Heart left ventricle (tissue), 16 donors: ENCODE data around the gene SERPINE1. TPM values are rescaled to one million over a fixed set of nuclear protein-coding genes. Genes with fewer than 3 reads are reported as not detected.

Experiments used
- ATAC-seq, 4 donors: fragments of 200-7000 bp; cut with Tn5 transposase; one replicate each; pipeline ENCODE4 v1.9.1; 2020 to 2022; ENCODE audit warnings: moderate library complexity in 4 of 4, mild to moderate bottlenecking in 3 of 4, moderate number of reproducible peaks in 1 of 4
- DNase-seq, 5 donors: peaks; one replicate each; pipeline ENCODE4 v3.0.0-alpha.2; 2020
- H3K27ac ChIP-seq, 12 donors: fragments of 200-600 bp; sonication (generic) in 4 of 12; one replicate each; pipeline versions ENCODE4 v1.5.0 to v1.8.0; 2016 to 2022; ENCODE audit warnings: mild to moderate bottlenecking in 2 of 12
- H3K27me3 ChIP-seq, 9 donors: fragments of 200-600 bp; sonication (generic) in 2 of 9; one replicate each; pipeline versions ENCODE4 v1.5.1 to v1.8.0; 2016 to 2022; ENCODE audit warnings: mild to moderate bottlenecking in 3 of 9
- H3K36me3 ChIP-seq, 9 donors: fragments of 200-600 bp; sonication (generic) in 2 of 9; one replicate each; pipeline versions ENCODE4 v1.5.0 to v1.8.0; 2018 to 2022; ENCODE audit warnings: mild to moderate bottlenecking in 2 of 9
- H3K4me1 ChIP-seq, 12 donors: fragments of 200-600 bp; sonication (generic) in 4 of 12; one replicate each; pipeline versions ENCODE4 v1.5.0 to v1.8.0; 2016 to 2022; ENCODE audit warnings: mild to moderate bottlenecking in 3 of 12
- H3K4me3 ChIP-seq, 12 donors: fragments of 200-600 bp; sonication (generic) in 4 of 12; one replicate each; pipeline versions ENCODE4 v1.5.0 to v1.8.0; 2017 to 2022; ENCODE audit warnings: mild to moderate bottlenecking in 9 of 12, moderate library complexity in 4 of 12
- H3K9me3 ChIP-seq, 12 donors: fragments of 200-600 bp; sonication (generic) in 4 of 12; one replicate each; pipeline versions ENCODE4 v1.5.0 to v1.8.0; 2016 to 2022; ENCODE audit warnings: mild to moderate bottlenecking in 1 of 12
- POLR2A ChIP-seq, 2 donors: fragments of 450-650 bp; IDR thresholded peaks; one replicate each; pipeline ENCODE4 v1.6.1; 2017; ENCODE audit warnings: antibody characterized with exemption in 2 of 2, mild to moderate bottlenecking in 2 of 2, moderate library complexity in 2 of 2
- WGBS, 4 donors: extraction: QIAGEN DNeasy Blood & Tissue Kit in 2 of 4; methylation state at CpG; one replicate each; pipeline versions ENCODE4 v1.1.5 to v1.1.7; 2013 to 2018; 5-methylcytosine and 5-hydroxymethylcytosine counted together
- intact Hi-C, 10 donors: fragments of 100-400 bp; cut with DNase I; formaldehyde crosslinking; loops; one replicate each; pipeline versions ENCODE4 v1.11.1 to v1.14.2; 2022
- polyA plus RNA-seq, 2 donors: library from polyadenylated mRNA; stranded (reverse); fragments of 200-250 nt; gene quantifications; one replicate each; pipeline ENCODE4 v1.2.3, GENCODE V29; 2013
- total RNA-seq, 9 donors: library from RNA; depleted of rRNA in 2 of 9; stranded (reverse); fragments of >200 nt in 2 of 9; fragmentation: NEBNext Ultra II Directional in 3 of 9; extraction: Animal tissue kit (Norgen Biotek cat#: 25700) in 3 of 9; gene quantifications; one replicate each; pipeline versions ENCODE4 v1.1.0 to v1.2.4, GENCODE V29; 2016 to 2023
- TF ChIP-seq, protein P1 (sequence below), 12 donors: fragments of 200-600 bp; sonication (generic) in 4 of 12; IDR thresholded peaks; one replicate each; pipeline versions ENCODE4 v1.5.0 to v1.8.0; 2018 to 2022; ENCODE audit warnings: antibody characterized with exemption in 12 of 12, mild to moderate bottlenecking in 5 of 12
- donor health status: ischemic (EF 13 %, LVEDD 7.1; RV severe dilation, severe dysfunction).
- donor health status: healthy with polysubstance abuse.
- donor health status: DM: no; HTN: yes; CAD: no.
- donor health status: DM: no; HTN: no; CAD: no.
- donor health status: ischemic (EF 25% LVEDD 6.9; RV normal size, moderate dysfunction).
- donor health status: ischemic (EF 25% LVEDD 5.7; RV mildly dilated, moderate dysfunction).
- donor health status: healthy.
- donor health status: DM: yes; HTN: yes; CAD: no.
- donor health status: ischemic (EF 35%, LVEDD 5.7; RV mildly dilated, moderate dysfunction).
- donor health status: nonischemic (EF 11% LVEDD 7.7; RV severe dilation, severe dysfunction).
- donor health status: DM: yes; HTN: yes; CAD: no.
- donor health status: PGD.
- donor health status: ischemic (EF 29% LVEDD 5.4; RV normal size, mild dysfunction).
- donor health status: nonischemic (EF 23%, LVEDD 6.1; RV moderate dilation, normal function).

The SERPINE1 gene
- total and polyA plus RNA-seq, 11 donors = 1.3 to 595 (median 13.9) TPM

DNA sequence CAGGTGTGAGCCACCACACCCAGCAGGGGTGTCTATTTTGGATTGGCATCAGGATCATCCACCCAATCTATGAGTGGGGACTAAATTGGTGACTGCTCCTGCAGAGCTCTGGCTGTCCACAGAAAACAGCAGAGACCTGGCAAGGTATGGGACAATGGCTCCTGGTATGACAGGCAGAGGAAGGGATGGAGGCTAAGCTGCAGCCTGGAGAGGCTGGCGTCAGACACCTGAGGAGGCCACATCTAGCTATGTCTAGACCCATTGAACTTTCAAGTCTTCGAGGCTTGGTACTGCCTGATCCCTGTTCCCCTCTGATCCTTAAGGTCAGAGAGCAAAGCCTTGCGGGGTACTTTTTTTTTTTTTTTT, 3.2 kb upstream of the SERPINE1 start:
- no peak overlapping the region for H3K4me3 ChIP-seq
- H3K36me3 ChIP-seq = no peaks in the 10 kb centered on the region
- H3K27ac ChIP-seq = peak overlapping the region in 1 of 12 donors; percentile 83
- WGBS, 4 donors = 62 to 90% (median 76%) methylated on average over 3 of the region's 3 CpGs
- H3K4me1 ChIP-seq = peaks cover 3 to 69% (median 50%) of the 10 kb centered on the region in 12 donors
- H3K27me3 ChIP-seq = no peaks in the 10 kb centered on the region
- no peak for DNase-seq
- intact Hi-C loops = no loop called here
- H3K9me3 ChIP-seq = no peaks in the 10 kb centered on the region
- ATAC-seq = no peak
- no peak for TF ChIP-seq POLR2A (IDR thresholded peaks at IDR 0.05)

DNA sequence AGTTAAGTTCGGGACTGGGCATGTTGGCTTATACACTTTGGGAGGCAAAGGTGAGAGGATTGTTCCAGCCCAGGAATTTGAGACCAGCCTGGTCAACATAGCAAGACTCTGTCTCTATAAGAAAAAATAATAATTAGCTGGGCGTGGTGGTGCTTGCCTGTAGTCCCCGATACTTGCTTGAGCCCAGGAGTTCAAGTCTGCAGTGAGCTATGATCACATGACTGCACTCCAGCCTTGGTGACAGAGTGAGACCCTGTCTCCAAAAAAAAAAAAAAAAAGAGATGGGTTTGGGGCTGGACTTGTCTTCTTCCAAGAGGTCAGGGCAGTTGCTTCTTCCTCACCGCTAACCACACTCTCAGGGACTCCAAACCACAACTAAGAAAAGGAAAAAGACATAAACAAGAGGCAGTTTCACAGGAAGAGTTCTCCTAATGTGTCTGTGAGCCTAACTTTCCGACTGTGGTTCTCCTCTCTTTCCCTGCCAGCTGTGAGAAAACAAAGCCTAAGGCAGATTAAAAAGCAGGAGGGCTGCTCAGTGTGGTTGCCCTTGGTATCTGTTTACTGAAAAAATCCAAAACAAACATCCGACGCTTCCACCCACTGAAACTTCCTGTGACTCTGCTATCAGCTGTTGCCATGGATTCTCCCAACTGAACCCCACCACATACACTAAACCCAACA, 2.4 kb upstream of the SERPINE1 start:
- Histone ChIP-seq H3K27ac (peak overlapping the region in 8 of 12 donors; percentile 23 to 74 (median 46)), H3K4me1 (peaks cover 3 to 69% (median 50%) of the 10 kb centered on the region in 12 donors), H3K4me3 (no peak overlapping the region), H3K9me3 (no peaks in the 10 kb centered on the region), H3K27me3 (no peaks in the 10 kb centered on the region), H3K36me3 (no peaks in the 10 kb centered on the region)
- 35 to 56% (median 44%) methylated on average over 7 of the region's 7 CpGs for WGBS, 4 donors
- intact Hi-C loops = no loop called here
- ATAC-seq = no peak
- DNase-seq = no peak
- TF ChIP-seq, protein P1, sequence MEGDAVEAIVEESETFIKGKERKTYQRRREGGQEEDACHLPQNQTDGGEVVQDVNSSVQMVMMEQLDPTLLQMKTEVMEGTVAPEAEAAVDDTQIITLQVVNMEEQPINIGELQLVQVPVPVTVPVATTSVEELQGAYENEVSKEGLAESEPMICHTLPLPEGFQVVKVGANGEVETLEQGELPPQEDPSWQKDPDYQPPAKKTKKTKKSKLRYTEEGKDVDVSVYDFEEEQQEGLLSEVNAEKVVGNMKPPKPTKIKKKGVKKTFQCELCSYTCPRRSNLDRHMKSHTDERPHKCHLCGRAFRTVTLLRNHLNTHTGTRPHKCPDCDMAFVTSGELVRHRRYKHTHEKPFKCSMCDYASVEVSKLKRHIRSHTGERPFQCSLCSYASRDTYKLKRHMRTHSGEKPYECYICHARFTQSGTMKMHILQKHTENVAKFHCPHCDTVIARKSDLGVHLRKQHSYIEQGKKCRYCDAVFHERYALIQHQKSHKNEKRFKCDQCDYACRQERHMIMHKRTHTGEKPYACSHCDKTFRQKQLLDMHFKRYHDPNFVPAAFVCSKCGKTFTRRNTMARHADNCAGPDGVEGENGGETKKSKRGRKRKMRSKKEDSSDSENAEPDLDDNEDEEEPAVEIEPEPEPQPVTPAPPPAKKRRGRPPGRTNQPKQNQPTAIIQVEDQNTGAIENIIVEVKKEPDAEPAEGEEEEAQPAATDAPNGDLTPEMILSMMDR (IDR thresholded peaks at IDR 0.05) = no peak
- TF ChIP-seq POLR2A (IDR thresholded peaks at IDR 0.05) = no peak

DNA sequence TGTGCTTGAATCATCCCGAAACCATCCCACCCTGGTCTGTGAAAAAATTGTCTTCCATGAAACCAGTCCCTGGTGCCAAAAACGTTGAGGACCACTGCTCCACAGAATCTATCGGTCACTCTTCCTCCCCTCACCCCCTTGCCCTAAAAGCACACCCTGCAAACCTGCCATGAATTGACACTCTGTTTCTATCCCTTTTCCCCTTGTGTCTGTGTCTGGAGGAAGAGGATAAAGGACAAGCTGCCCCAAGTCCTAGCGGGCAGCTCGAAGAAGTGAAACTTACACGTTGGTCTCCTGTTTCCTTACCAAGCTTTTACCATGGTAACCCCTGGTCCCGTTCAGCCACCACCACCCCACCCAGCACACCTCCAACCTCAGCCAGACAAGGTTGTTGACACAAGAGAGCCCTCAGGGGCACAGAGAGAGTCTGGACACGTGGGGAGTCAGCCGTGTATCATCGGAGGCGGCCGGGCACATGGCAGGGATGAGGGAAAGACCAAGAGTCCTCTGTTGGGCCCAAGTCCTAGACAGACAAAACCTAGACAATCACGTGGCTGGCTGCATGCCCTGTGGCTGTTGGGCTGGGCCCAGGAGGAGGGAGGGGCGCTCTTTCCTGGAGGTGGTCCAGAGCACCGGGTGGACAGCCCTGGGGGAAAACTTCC, 784 bp upstream of the SERPINE1 start:
- 26 to 38% (median 33%) methylated on average over 15 of the region's 15 CpGs for WGBS, 4 donors
- intact Hi-C loops = no loop called here
- DNase-seq (peak; percentile 77 to 88 (median 82)), ATAC-seq (peak; percentile 24 to 61 (median 54))
- peak overlapping the region in 9 of 12 donors; percentile 19 to 58 (median 47) for H3K4me3 ChIP-seq
- peak overlapping the region; percentile 51 to 86 (median 75) for H3K27ac ChIP-seq
- no peaks in the 10 kb centered on the region for H3K27me3 ChIP-seq
- H3K4me1 ChIP-seq = peaks cover 3 to 68% (median 48%) of the 10 kb centered on the region in 12 donors
- H3K9me3 ChIP-seq = no peaks in the 10 kb centered on the region
- TF ChIP-seq POLR2A (IDR thresholded peaks at IDR 0.05) = no peak
- TF ChIP-seq, protein P1 (IDR thresholded peaks at IDR 0.05) = no peak
- peaks cover 0 to 9% (median 0%) of the 10 kb centered on the region in 9 donors for H3K36me3 ChIP-seq

DNA sequence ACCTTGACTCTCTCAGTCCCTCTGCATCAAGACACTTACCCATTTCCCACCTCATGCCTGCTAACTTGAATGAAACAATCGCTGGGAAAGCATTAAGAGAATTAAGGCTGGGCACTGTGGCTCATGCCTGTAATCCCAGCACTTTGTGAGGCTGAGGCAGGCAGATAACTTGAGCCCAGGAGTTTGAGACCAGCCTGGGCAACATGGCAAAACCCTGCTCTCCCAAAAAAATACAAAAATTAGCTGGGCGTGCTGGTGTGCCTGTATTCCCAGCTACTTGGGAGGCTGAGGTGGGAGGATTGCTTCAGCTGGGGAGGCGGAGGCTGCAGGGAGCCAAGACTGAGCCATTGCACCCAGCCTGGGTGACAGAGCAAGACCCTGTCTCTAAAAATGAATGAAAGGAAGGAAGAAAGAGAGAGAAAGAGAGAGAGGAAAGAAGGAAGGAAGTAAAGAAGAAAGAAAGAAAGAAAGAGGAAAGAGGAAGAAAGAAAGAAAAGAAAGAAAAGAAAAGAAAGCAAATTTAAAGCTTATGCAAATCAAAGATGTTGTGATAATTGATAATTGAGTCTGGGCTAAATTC, 646 bp downstream of the SERPINE1 start:
- TF ChIP-seq, protein P1 (IDR thresholded peaks at IDR 0.05) = no peak
- TF ChIP-seq POLR2A (IDR thresholded peaks at IDR 0.05) = no peak
- WGBS, 4 donors = 73 to 84% (median 81%) methylated on average over 3 of the region's 3 CpGs
- H3K4me3 ChIP-seq = peak overlapping the region in 11 of 12 donors; percentile 14 to 58 (median 45)
- no peaks in the 10 kb centered on the region for H3K27me3 ChIP-seq
- DNase-seq (no peak), ATAC-seq (no peak)
- no peaks in the 10 kb centered on the region for H3K9me3 ChIP-seq
- intact Hi-C loops = no loop called here
- peaks cover 3 to 54% (median 37%) of the 10 kb centered on the region in 12 donors for H3K4me1 ChIP-seq
- peaks cover 0 to 16% (median 6%) of the 10 kb centered on the region in 9 donors for H3K36me3 ChIP-seq
- H3K27ac ChIP-seq = peak overlapping the region in 10 of 12 donors; percentile 53 to 86 (median 77)
